GM18519 (cell line): Measurements from ENCODE around the gene NLRC5.
"Not testable (repeated sequence)": the region's sequence is repeated elsewhere in the genome, so short reads cannot be mapped to it uniquely, and the experiment has no call there.

Experiments
- ATAC-seq: cut with Tn5 transposase; IDR thresholded peaks from one replicate; pipeline ENCODE4 v1.9.1; 2021; ENCODE audit warnings: mild to moderate bottlenecking, moderate library complexity; ENCODE audit not compliant: unreplicated experiment, low FRiP score

The NLRC5 gene

DNA sequence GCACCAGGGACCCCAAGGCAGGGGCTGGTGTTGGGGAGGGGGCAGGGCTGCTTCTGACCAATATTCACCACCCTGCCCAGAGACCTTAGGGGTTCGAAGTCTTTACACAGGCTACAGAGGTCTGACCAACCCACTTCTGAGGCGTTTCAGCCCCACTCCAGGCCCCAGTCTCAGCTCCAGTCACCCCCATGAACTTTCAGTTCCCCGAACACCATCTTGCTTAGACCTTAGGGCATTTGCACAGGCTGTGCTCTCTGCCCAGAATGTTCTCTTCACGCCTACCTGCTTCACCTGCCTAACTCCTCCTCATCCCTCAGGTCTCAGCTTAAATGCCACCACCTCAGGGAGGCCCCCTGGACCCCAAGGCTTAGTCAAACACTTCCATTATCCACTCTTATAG lies 77.3 kb downstream of the NLRC5 start:
- ATAC-seq, result no peak

DNA sequence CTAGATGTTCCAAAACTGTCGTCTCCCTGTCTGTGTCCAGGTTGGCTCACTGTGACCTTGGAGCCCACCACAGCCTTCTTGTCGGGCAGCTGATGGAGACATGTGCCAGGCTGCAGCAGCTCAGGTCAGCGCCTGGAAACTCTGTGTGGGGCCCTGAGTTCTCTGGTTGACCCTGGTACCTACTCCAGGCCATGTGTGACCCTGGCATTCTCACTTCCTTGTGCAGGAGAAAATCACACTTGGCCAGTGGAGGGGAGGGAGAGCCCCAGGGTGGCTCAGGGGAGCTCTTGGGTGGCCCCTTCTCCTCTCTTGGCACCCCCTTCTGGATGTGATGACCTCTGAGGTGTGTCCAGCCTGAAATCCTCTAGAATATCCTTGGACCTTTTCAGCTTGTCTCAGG lies 78.0 kb downstream of the NLRC5 start:
- no peak for ATAC-seq

DNA sequence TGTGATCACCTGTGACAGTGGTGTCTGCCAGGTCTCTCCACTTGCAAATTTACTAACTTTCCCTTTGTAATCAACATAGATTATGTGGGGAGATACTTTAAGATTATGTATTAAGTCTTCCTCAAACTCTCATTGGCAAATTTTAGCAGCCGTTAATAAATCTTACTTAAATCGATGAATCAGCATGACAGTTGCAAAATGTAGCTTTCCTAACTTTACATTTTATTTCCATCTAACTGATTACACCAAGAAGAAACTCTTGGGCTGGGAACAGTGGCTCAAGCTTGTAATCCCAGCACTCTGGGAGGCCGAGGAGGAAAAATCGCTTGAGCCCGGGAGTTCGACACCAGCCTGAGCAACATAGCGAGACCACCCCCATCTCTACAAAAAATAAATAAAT lies 79.7 kb downstream of the NLRC5 start:
- no peak for ATAC-seq

DNA sequence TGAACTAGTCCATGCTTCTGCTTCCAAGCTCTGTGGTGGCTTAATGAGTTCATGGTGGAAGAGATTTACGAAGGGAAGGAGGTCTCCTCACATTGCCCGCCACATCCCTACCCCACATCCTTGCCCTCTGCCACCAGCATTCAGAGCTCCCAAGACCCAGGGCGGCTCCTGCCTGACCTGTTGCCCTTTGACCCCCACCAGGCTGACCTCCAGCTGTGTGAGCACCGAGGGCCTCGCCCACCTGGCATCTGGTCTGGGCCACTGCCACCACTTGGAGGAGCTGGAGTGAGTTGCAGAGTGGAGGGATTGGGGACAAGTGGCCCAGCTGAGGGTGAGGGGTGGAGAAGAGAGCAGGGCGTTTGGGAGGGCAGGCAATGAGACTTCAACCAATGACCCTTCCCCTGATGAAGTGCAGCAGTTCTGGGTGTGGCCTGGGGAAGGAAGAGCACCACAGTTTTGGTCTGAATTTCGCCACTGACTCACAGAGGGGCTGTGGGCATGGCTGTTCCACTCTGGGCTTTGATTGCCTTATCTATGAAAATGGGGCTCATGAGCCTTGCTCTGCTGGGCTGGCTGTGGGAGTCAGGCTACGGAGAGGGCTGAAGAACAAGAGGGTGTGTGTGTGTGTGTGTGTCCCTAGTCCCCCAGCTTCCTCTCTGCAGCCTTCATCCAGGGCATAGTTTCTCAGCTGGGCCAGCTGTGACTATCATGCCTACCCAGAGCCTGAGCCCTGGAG lies 80.4 kb downstream of the NLRC5 start:
- ATAC-seq, result no peak

DNA sequence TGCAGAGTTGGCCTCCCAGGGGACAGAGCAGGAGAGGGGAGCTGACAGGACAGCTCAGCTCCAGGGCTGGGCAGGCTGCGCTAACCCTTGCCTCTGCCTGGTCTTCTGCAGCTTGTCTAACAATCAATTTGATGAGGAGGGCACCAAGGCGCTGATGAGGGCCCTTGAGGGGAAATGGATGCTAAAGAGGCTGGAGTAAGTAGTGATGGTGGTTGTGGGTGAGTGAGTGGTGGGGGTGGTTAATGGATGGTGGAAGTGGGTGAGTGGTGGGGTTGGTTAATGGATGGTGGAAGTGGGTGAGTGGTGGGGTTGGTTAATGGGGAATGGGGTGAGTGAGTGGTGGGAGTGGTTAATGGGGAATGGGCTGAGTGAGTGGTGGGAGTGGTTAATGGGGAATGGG lies 81.1 kb downstream of the NLRC5 start:
- ATAC-seq, result no peak

DNA sequence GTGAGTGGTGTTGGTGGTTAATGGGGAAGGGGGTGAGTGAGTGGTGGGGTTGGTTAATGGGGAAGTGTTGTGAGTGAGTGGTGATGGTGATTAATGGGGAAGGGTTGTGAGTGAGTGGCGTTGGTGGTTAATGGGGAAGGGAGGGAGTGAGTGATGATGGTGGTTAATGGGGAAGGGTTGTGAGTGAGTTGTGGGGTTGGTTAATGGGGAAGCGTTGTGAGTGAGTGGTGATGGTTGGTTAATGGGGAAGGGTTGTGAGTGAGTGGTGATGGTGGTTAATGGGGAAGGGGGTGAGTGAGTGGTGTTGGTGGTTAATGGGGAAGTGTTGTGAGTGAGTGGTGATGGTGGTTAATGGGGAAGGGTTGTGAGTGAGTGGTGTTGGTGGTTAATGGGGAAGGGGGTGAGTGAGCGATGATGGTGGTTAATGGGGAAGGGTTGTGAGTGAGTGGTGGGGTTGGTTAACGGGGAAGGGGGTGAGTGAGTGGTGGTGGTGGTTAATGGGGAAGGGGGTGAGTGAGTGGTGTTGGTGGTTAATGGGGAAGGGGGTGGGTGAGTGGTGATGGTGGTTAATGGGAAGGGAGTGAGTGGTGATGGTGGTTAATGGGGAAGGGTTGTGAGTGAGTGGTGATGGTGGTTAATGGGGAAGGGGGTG lies 81.8 kb downstream of the NLRC5 start:
- not testable (repeated sequence) for ATAC-seq

DNA sequence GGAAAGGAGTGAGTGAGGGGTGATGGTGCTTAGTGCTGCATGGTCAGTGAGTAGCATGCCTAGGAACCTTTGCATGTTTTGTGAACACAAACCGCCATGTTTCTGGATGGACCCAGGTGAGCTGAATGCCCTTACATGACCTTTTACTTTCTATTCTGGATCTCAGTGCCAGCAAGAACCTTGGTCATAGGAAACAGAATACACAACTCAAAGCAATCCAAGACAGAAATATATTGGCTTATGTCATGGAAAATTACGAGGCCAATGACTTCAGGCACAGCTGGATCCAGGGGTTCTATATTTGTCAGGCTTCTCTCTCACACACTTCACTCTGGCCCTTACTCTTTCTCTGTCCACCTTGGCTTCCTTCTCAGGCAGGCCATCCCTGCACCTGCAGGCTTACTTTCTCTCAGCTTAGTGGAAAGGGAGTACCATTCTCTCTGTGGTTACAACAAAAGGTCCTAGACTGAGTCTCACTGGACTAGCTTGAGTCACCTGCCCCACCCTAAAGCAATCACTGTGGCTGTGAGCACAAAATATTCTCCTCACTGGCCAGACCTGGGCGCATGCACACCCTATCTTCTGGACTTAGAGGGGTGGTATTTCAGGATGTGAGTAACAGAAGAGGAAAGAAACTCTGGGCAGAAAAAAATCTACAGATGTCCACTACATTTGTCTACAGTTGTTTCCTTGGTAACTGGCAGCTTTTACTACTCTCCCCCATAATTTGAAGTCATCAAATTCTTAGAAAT lies 82.7 kb downstream of the NLRC5 start:
- ATAC-seq, result no peak

DNA sequence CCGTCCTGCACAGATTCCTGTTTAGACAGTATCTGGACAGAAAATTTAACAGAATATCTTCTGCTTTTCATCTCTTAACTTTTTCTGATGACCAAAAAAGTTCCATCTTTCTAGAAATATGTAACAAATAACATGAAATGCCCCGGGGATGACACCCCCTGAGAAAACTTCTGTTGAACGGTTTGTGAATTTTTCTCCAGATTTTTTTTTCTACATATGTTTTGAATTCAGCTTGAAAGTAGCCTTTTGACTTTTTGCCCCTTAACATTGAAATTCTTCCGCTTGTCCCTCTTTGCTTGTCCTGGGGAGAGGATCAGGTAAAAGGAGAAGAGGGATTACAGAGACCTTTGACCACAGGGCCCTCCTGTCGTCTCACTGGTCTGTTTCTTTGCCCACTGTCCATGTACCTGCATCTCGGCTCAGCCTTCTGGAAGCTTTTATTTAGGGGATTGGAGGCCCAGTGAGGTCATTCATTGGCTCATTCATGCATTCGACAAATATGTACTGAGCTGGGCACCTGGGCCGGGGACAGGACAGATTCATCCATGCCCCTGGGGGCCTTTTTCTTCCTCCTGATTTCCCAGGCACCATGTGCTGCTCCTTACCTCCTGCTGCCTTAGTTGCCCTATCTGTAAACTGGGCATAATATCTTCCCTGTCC lies 83.4 kb downstream of the NLRC5 start:
- ATAC-seq, result no peak

DNA sequence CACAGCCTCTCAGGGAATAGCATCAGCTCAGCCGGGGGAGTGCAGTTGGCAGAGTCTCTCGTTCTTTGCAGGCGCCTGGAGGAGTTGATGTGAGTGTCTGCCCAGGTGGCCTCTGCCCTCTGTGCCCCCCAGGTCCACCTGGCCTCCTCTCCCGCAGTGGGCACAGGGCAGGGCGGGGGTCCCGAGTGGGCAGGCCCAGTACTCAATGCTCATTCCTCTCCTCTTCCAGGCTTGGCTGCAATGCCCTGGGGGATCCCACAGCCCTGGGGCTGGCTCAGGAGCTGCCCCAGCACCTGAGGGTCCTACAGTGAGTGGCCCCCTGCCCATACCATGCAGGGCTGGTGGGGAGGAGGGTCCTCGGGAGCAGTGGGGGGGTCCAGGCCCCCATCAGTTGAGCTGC lies 88.4 kb downstream of the NLRC5 start:
- ATAC-seq, result no peak

DNA sequence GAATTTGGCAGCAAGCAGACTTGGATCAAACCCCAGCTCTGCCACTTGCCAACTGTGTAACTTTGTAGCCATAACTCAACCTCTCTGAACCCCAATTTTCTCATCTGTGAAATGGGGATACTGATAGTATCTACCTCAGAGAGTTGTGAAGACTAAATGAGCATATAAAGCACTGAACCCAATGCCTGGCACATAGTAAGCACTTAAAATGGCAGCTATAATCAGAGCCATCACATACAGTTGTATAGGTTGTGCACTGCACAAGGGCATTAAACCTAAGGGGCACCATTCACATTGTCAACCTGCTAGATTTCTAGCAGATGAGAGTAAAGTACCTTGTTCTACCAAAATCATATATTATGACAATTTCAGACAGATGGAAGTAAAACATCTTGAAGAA lies 92.4 kb downstream of the NLRC5 start:
- ATAC-seq, result no peak

DNA sequence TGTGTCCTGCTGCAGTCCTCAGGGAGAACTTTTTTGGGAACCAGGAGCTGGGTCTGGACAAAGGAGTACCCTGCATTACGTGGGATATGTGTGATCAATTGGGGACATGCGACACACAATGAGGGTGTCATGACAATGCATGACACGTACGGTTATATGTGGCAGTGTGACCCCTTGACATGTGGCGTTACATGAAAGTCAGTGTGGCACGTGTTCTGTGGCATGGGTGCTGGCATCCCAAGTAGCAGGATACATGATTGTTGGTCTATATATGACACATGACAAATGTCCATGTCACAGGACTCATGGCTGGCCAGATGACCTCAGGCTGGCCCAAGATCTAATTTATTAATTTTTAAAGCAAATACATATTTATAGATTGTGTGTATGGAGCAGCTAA lies 93.3 kb downstream of the NLRC5 start:
- no peak for ATAC-seq

DNA sequence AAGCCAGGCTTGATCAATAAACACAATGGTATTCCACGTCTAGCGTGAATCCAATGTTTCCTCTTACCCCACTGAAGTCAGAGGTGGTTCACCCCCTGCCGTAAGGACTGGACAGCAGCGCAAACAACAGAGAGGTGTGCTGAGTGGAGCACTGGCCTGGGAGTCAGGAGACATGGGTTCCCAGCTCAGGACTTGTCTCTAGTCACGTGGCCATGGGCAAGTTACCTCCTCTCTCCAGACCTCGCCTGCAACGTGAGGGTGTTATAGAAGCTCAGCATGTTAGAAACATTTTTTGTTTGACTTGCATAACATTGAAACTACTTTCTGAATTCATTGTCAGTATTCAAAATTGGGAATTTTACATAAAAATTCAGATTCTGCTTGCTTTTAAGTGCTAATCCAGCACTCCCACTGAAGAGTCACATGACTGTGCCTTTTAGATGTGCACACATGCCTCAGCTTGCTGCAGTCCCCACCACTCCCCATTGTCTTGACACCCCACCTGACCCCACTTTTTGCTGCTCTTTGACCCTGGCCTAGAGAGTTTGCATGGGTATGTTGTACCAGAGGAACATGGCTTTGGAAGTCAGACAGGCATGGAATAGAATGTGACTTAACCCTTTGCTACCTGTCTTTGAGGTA lies 94.2 kb downstream of the NLRC5 start:
- no peak for ATAC-seq

DNA sequence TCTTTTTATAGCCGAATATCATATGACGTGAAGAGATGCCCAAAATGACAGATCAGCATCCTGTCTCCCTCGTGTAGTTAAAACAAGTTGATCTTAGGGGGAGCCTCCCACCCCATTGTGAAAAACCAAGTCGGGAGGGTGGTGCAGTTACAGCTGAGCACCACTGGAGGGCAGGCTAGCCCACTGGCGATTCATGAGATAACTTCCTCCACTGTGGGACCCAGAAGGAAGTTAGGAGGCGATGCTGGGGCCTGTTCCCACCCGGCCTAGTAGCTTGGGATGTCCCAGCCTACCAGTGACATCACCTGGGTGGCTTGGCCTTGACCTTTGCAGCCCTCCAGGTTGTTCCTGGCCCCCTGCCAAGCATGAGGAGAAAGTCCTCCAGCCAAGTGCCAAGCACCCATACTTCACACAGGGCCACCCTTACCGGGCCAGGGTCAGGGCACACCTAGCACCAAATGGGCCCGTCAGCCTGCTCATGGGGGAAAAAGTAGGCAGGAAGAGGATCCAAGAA lies 95.0 kb downstream of the NLRC5 start:
- no peak for ATAC-seq

DNA sequence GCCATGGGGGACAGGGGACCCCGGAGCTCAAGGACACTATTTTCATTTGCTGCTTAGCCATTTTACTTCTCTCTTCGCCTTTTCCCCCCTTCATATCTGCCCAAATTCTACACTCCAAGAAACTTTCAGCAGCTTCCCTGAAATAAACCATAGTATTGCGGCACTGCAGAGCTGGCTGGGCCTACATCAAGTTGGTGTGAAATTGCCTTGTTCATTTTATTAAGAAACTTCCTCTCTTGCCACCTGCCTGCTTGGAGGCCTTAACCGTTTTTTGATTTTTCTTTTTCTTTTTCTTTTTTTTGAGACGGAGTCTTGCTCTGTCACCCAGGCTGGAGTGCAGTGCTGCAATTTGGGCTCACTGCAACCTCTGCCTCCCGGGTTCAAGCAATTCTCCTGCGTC lies 95.6 kb downstream of the NLRC5 start:
- ATAC-seq, result no peak

DNA sequence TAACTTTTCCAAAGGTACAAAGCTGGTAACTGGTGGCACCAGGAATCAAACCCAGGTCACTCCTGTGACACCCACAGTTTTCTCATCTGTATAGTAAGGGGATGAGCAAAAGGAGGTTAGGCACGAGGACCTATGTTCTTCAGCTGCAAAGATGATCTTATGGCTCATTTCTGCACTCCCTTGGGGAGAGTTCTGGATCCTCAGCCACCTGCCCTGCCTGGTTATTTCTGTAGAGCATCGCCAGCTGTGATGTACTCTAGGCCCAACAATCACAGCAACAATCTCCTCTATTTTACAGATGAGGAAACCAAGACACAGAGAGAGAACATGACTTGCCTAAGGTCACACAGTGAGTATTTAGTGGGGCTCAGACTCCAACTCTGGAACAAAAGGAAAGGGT lies 97.6 kb downstream of the NLRC5 start:
- ATAC-seq, result no peak

DNA sequence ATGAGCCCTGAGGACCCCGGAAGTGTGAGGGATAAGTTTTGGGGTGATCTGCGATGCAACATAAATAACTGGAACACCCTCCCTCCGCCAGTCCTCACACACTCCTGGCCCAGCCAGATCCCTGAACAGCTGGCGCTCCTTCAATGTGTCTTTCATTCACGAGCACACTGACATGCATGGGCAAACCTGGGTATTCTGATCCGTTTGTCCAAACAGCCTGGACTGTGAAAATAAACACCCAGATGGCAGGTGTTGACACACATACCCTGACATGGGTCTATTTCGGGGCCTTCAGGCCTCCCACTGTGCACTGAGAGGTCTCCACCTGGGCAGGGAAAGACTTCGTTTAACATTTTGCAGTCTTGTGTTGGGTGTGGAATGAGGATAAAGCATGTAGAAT lies 100.0 kb downstream of the NLRC5 start:
- no peak for ATAC-seq

DNA sequence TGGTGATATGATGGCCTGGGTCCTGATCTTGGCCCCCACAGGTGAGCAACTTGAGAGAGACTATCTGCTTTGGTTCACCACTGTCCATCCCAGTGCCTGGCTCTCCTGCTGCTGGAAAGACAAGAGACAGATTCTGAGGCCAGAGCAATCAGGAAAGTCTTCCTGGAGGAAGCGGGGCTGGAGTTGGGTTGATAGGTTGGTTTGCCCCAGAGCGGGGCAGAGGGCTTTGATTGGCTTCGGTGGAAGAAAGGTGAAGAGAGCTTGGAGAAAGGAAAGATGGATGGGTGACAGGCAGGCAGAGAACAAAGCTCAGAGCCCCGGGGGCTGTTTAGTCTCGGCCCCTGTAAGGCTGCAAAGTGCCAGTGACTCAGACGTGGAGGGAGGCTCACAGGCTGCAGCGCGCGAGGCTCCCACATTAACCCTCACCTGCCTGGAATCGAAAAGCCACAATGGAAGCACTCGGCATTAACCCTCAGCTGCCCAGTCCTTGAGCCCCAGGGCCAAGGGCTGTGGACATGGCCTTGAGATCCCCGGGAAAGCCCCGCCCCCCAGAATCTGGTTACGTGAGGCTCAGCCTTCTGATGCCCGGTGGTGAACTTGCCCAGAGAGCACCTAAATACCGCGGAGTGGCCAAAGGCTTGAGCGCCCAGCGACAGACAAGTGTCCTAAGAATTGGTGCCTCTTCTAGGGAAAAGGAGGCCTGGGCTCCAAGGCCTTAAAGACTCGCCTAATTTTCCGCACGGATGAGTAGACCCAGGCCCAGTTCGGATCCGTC lies 102.0 kb downstream of the NLRC5 start:
- no peak for ATAC-seq

DNA sequence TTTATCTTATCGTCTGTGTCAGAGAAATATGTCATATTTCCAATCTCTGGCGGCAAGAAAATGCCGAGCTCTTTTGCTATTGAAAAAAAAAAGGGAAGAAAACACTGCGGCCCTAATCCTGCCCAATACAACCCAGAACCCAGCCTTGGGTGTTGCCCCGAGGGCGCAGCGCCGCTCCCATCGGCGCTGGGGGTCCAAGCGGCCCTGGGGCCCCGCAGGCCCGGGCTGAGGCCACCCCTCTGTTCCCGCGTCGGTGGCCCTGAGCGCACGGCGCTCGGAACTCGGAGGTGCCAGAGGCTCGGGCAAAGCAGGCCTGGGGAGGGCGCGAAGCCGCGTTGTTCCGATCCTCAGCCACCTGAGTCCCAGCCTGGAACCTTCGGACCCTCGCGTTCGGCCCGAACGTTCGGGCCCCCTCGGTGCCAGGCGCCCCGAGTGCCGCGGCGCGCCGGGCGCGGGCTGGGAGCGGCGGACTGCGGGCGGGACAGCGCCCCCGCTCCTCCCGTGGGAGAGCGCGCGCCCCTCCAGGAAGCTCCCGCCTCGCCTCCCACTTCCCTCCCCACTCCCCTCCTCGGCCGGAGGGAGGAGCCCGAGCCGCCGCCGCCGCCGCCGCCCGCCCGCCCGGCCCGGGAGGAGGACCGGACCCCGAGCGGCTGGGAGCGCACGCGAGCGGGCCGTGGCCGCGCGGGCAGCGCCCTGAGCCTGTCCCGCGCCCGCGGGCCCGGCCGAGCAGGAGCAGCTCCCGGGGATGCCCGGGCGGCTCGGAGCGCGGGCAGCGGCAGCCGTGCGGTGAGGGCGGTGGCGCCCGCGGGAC lies 102.8 kb downstream of the NLRC5 start, which contains the start of gene CPNE2:
Gene CPNE2 (plus strand): TSS at position 609 of the 811 bp plus-strand sequence. CDS start 18,160 bp downstream, outside the sequence.
- no peak for ATAC-seq
